Smooth muscle cell (in vitro differentiated cells): ENCODE results near the gene SSU72. TPM values are rescaled to one million over a fixed set of nuclear protein-coding genes. Genes with fewer than 3 reads are reported as not detected.

Source experiments
- DNase-seq: peaks from one replicate; lab custom pipeline; 2025; ENCODE audit not compliant: unreplicated experiment; lab: John Stamatoyannopoulos, UW
- H2AFZ ChIP-seq: fragments of 200-600 bp; sonication (generic); 2 replicates; pipeline ENCODE4 v1.6.0; 2016; ENCODE audit warnings: antibody characterized with exemption, low read depth, mild to moderate bottlenecking
- H3F3A ChIP-seq: fragments of 200-600 bp; sonication (generic); 2 replicates; pipeline ENCODE4 v1.6.0; 2017; ENCODE audit warnings: antibody characterized with exemption, low read depth
- H3K27ac ChIP-seq: fragments of 200-600 bp; sonication (generic); 2 replicates; pipeline ENCODE4 v1.5.1; 2016; ENCODE audit warnings: low read depth, mild to moderate bottlenecking
- H3K27me3 ChIP-seq: fragments of 200-600 bp; sonication (generic); 2 replicates; pipeline ENCODE4 v1.6.1; 2016; ENCODE audit warnings: low read depth, mild to moderate bottlenecking
- H3K36me3 ChIP-seq: fragments of 200-600 bp; sonication (generic); 2 replicates; pipeline ENCODE4 v1.5.1; 2016; ENCODE audit warnings: low read depth
- H3K4me1 ChIP-seq: fragments of 200-600 bp; sonication (generic); 2 replicates; pipeline ENCODE4 v1.5.1; 2016; ENCODE audit warnings: low read depth
- H3K4me2 ChIP-seq: fragments of 200-600 bp; sonication (generic); 2 replicates; pipeline ENCODE4 v1.6.0; 2016; ENCODE audit warnings: mild to moderate bottlenecking
- H3K4me3 ChIP-seq: fragments of 200-600 bp; sonication (generic); 2 replicates; pipeline ENCODE4 v1.5.1; 2016; ENCODE audit warnings: mild to moderate bottlenecking
- H3K79me2 ChIP-seq: fragments of 200-600 bp; sonication (generic); 2 replicates; pipeline ENCODE4 v1.6.0; 2016; ENCODE audit warnings: low read depth, mild to moderate bottlenecking
- H3K9ac ChIP-seq: fragments of 200-600 bp; sonication (generic); 2 replicates; pipeline ENCODE4 v1.6.0; 2016; ENCODE audit warnings: low read depth
- H3K9me3 ChIP-seq: fragments of 200-600 bp; sonication (generic); replicated peaks from 2 replicates; pipeline ENCODE4 v1.5.1; 2016; ENCODE audit warnings: low read depth
- H4K20me1 ChIP-seq: fragments of 200-600 bp; sonication (generic); 2 replicates; pipeline ENCODE4 v1.6.0; 2016; ENCODE audit warnings: low read depth
- WGBS: methylation state at CpG from one replicate; pipeline ENCODE4 v1.1.7; 2016; ENCODE audit warnings: low lambda C conversion rate; 5-methylcytosine and 5-hydroxymethylcytosine counted together
- polyA plus RNA-seq: library from polyadenylated mRNA; unstranded; fragments of >200 nt; fragmentation: Nextera tagmentation; extraction: Ambion mirVana; gene quantifications from 2 replicates; pipeline ENCODE4 v1.2.1, GENCODE V29; 2016
- total RNA-seq: library from RNA; depleted of rRNA; stranded (reverse); fragments of >200 nt; gene quantifications from 2 replicates; pipeline ENCODE4 v1.2.3, GENCODE V29; 2014
- TF ChIP-seq, protein P1 (sequence below): fragments of 200-600 bp; sonication (generic); IDR thresholded peaks from 2 replicates; pipeline ENCODE4 v1.5.1; 2017; ENCODE audit warnings: borderline replicate concordance, mild to moderate bottlenecking, antibody characterized with exemption; ENCODE audit not compliant: insufficient read depth, poor library complexity, severe bottlenecking

Gene SSU72
- total and polyA plus RNA-seq, 2 experiments from 2014 or later = 116 to 223 TPM

DNA sequence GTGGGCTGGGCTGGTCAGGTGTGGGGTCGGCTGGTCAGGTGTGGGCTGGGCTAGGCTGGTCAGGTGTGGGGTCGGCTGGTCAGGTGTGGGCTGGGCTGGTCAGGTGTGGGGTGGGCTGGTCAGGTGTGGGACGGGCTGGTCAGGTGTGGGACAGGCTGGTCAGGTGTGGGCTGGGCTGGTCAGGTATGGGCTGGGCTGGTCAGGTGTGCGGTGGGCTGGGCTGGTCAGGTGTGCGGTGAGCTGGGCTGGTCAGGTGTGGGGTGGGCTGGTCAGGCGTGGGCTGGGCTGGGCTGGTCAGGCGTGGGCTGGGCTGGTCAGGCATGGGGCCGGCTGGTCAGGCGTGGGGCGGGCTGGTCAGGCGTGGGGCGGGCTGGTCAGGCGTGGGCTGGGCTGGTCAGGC, 31.6 kb upstream of the SSU72 start:
- Histone ChIP-seq H3K9ac (no peak overlapping the region), H3K36me3 (no peaks in the 10 kb centered on the region), H3K4me3 (no peak overlapping the region), H2AFZ (no peak overlapping the region), H3F3A (peaks cover 4% of the 10 kb centered on the region), H3K79me2 (no peaks in the 10 kb centered on the region), H3K9me3 (no peaks in the 10 kb centered on the region), H4K20me1 (no peaks in the 10 kb centered on the region), H3K4me1 (no peaks in the 10 kb centered on the region), H3K4me2 (no peak overlapping the region), H3K27ac (no peak overlapping the region), H3K27me3 (peaks cover 9% of the 10 kb centered on the region)
- 90% methylated on average over 2 of the region's 13 CpGs for WGBS
- TF ChIP-seq, protein P1, sequence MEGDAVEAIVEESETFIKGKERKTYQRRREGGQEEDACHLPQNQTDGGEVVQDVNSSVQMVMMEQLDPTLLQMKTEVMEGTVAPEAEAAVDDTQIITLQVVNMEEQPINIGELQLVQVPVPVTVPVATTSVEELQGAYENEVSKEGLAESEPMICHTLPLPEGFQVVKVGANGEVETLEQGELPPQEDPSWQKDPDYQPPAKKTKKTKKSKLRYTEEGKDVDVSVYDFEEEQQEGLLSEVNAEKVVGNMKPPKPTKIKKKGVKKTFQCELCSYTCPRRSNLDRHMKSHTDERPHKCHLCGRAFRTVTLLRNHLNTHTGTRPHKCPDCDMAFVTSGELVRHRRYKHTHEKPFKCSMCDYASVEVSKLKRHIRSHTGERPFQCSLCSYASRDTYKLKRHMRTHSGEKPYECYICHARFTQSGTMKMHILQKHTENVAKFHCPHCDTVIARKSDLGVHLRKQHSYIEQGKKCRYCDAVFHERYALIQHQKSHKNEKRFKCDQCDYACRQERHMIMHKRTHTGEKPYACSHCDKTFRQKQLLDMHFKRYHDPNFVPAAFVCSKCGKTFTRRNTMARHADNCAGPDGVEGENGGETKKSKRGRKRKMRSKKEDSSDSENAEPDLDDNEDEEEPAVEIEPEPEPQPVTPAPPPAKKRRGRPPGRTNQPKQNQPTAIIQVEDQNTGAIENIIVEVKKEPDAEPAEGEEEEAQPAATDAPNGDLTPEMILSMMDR = no peak
- no peak for DNase-seq

DNA sequence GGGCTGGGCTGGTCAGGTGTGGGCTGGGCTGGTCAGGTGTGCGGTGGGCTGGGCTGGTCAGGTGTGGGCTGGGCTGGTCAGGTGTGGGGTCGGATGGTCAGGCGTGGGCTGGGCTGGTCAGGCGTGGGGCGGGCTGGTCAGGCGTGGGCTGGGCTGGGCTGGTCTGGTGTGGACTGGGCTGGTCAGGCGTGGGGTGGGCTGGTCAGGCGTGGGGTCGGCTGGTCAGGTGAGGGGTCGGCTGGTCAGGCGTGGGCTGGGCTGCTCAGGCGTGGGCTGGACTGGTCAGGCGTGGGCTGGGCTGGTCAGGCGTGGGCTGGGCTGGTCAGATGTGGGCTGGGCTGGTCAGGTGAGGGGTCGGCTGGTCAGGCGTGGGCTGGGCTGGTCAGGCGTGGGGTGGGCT, 31.1 kb upstream of the SSU72 start:
- H3K27me3 ChIP-seq = peaks cover 14% of the 10 kb centered on the region
- no peaks in the 10 kb centered on the region for H3F3A ChIP-seq
- no peaks in the 10 kb centered on the region for H3K4me1 ChIP-seq
- H3K9me3 ChIP-seq = no peaks in the 10 kb centered on the region
- no peak overlapping the region for H3K9ac ChIP-seq
- no peak overlapping the region for H2AFZ ChIP-seq
- no peaks in the 10 kb centered on the region for H3K36me3 ChIP-seq
- H3K79me2 ChIP-seq = no peaks in the 10 kb centered on the region
- WGBS = 80% methylated on average over 5 of the region's 17 CpGs
- H3K4me3 ChIP-seq = no peak overlapping the region
- no peak overlapping the region for H3K27ac ChIP-seq
- H4K20me1 ChIP-seq = no peaks in the 10 kb centered on the region
- no peak overlapping the region for H3K4me2 ChIP-seq
- TF ChIP-seq, protein P1 = no peak
- DNase-seq = no peak

DNA sequence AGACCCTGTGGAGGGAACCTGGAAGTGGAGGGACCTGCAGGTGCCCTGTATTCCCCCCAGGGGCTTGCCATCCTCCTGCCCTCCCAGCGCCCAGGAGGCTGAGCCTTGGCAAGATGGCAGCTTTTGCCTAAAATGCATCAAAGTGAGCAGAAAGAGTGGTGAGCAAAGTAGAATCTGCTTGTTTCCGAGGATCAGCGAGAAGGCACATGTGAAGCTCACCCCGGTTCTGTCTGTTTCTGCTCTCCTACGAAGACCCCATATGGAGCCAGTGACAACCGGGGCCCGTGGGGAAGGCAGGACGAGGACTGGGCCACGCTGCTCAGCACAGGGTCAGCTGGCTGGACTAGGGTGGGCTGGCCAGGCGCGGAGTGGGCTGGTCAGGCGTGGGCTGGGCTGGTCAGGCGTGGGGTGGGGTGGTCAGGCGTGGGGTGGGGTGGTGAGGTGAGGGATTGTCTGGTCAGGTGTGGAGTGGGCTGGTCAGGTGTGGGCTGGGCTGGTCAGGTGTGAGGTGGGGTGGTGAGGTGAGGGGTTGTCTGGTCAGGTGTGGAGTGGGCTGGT, 30.4 kb upstream of the SSU72 start:
- no peak for DNase-seq
- Histone ChIP-seq H3K36me3 (no peaks in the 10 kb centered on the region), H3K9me3 (no peaks in the 10 kb centered on the region), H3K4me2 (no peak overlapping the region), H2AFZ (no peak overlapping the region), H3K4me1 (no peaks in the 10 kb centered on the region), H3K9ac (no peak overlapping the region), H3K79me2 (no peaks in the 10 kb centered on the region), H3K27ac (no peak overlapping the region), H3K4me3 (no peak overlapping the region), H3K27me3 (peaks cover 20% of the 10 kb centered on the region), H4K20me1 (no peaks in the 10 kb centered on the region), H3F3A (no peaks in the 10 kb centered on the region)
- TF ChIP-seq, protein P1 = no peak
- 86% methylated on average over 14 of the region's 14 CpGs for WGBS

DNA sequence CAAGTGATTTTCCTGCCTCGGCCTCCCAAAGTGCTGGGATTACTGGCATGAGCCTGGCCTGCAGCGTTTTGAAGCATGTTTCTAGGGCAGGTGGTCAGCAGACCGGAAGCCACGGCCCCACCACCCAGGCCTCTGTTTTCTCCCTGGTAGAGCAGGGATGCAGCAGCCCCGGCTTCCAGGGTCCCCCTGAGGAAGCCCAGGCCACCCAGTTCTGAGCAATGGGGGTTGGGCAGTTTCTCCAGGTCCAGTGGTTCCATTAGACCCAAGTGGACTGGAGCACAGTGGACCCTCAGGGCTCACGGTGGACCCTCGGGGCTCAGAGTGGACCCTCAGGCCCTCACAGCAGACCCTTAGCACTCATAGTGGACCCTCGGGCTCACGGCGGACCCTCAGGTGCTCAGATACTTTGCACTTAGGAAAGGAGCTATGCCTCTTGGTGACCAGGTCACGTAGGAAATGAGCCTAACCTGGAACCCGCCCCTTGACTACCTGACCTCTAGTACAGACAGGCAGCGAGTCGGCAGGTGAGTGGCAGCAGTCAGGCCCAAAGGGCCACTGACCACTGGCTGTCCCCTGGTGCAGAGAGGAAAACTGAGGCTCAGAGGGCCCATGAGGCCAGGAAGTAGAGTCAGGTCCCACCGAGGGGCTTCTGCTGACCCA, 29.8 kb upstream of the SSU72 start:
- no peaks in the 10 kb centered on the region for H3K36me3 ChIP-seq
- no peak overlapping the region for H3K4me2 ChIP-seq
- WGBS = 92% methylated on average over 15 of the region's 15 CpGs
- no peaks in the 10 kb centered on the region for H3F3A ChIP-seq
- no peak overlapping the region for H3K4me3 ChIP-seq
- H3K9me3 ChIP-seq = no peaks in the 10 kb centered on the region
- no peaks in the 10 kb centered on the region for H3K4me1 ChIP-seq
- H2AFZ ChIP-seq = no peak overlapping the region
- H3K9ac ChIP-seq = no peak overlapping the region
- TF ChIP-seq, protein P1 = no peak
- DNase-seq = no peak
- H3K27me3 ChIP-seq = peaks cover 20% of the 10 kb centered on the region
- no peaks in the 10 kb centered on the region for H3K79me2 ChIP-seq
- no peak overlapping the region for H3K27ac ChIP-seq
- H4K20me1 ChIP-seq = no peaks in the 10 kb centered on the region
